Neural cell (in vitro differentiated cells): ENCODE results near the gene TRAPPC4. TPM values are rescaled to one million over a fixed set of nuclear protein-coding genes. Genes with fewer than 3 reads are reported as not detected.

Experiments
- H2AFZ ChIP-seq: fragments of 200-600, 300-800 bp; sonication (generic), shearing (Covaris generic); 2 replicates; pipeline ENCODE4 v1.6.0; 2014; ENCODE audit warnings: low read depth, mild to moderate bottlenecking, antibody characterized with exemption, low read length, moderate library complexity
- H3F3A ChIP-seq: fragments of 200-600 bp; shearing (Covaris generic); 2 replicates; pipeline ENCODE4 v1.6.1; 2016; ENCODE audit warnings: mild to moderate bottlenecking, moderate library complexity, mixed read lengths, antibody characterized with exemption, low read length; ENCODE audit not compliant: insufficient read depth, poor library complexity, severe bottlenecking
- H3K27ac ChIP-seq: fragments of 200-600, 300-800 bp; sonication (generic), shearing (Covaris generic); 2 replicates; pipeline ENCODE4 v1.5.1; 2014; ENCODE audit warnings: mild to moderate bottlenecking, low read length, moderate library complexity
- H3K27me3 ChIP-seq: fragments of 300-800, 200-600 bp; sonication (generic), shearing (Covaris generic); 2 replicates; pipeline ENCODE4 v1.6.0; 2014; ENCODE audit warnings: mild to moderate bottlenecking, low read depth, low read length, moderate library complexity; ENCODE audit not compliant: insufficient read depth
- H3K36me3 ChIP-seq: fragments of 300-800, 200-600 bp; sonication (generic), shearing (Covaris generic); 2 replicates; pipeline ENCODE4 v1.5.1; 2014; ENCODE audit warnings: mild to moderate bottlenecking, antibody characterized with exemption, low read length, moderate library complexity; ENCODE audit not compliant: insufficient read depth
- H3K4me2 ChIP-seq: fragments of 300-800, 200-600 bp; sonication (generic), shearing (Covaris generic); 2 replicates; pipeline ENCODE4 v1.6.0; 2014; ENCODE audit warnings: mild to moderate bottlenecking, low read length
- H3K4me3 ChIP-seq: fragments of 300-800, 200-600 bp; sonication (generic), shearing (Covaris generic); 2 replicates; pipeline ENCODE4 v1.5.1; 2014; ENCODE audit warnings: mild to moderate bottlenecking, low read length, moderate library complexity
- H3K79me2 ChIP-seq: fragments of 200-600 bp; shearing (Covaris generic); replicated peaks from 2 replicates; pipeline ENCODE4 v1.6.0; 2014; ENCODE audit warnings: mild to moderate bottlenecking, low read length, moderate library complexity; ENCODE audit not compliant: insufficient read depth
- H3K9ac ChIP-seq: fragments of 300-800, 200-600 bp; sonication (generic), shearing (Covaris generic); 2 replicates; pipeline ENCODE4 v1.6.1; 2016; ENCODE audit warnings: mild to moderate bottlenecking, low read length, mixed read lengths
- H3K9me2 ChIP-seq: fragments of 200-600 bp; shearing (Covaris generic); 2 replicates; pipeline ENCODE4 v1.6.1; 2016; ENCODE audit warnings: mild to moderate bottlenecking, low read length, mixed read lengths; ENCODE audit not compliant: insufficient read depth
- H3K9me3 ChIP-seq: fragments of 200-600, 300-800 bp; sonication (generic), shearing (Covaris generic); 2 replicates; pipeline ENCODE4 v1.6.1; 2016; ENCODE audit warnings: mild to moderate bottlenecking, mixed run types, low read length, moderate library complexity, mixed read lengths
- H4K20me1 ChIP-seq: fragments of 200-600 bp; shearing (Covaris generic); 2 replicates; pipeline ENCODE4 v1.6.1; 2016; ENCODE audit warnings: mild to moderate bottlenecking, mixed run types; ENCODE audit not compliant: insufficient read depth
- EP300 ChIP-seq: fragments of 450-650 bp; conservative IDR thresholded peaks from 2 replicates; pipeline ENCODE4 v1.6.1; 2014; ENCODE audit warnings: antibody characterized with exemption, mild to moderate bottlenecking, moderate library complexity; ENCODE audit not compliant: poor library complexity, severe bottlenecking
- EZH2 ChIP-seq: fragments of 200-600, 300-800 bp; shearing (Covaris generic), sonication (generic); IDR thresholded peaks from 2 replicates; pipeline ENCODE4 v1.6.1; 2014; ENCODE audit warnings: antibody characterized with exemption, low read length, borderline replicate concordance, mild to moderate bottlenecking; ENCODE audit not compliant: insufficient read depth, poor library complexity, severe bottlenecking
- MXI1 ChIP-seq: fragments of 450-650 bp; conservative IDR thresholded peaks from 2 replicates; pipeline ENCODE4 v1.6.1; 2014; ENCODE audit warnings: antibody characterized with exemption, mild to moderate bottlenecking; ENCODE audit not compliant: poor library complexity, severe bottlenecking
- POLR2AphosphoS5 ChIP-seq: IDR thresholded peaks from 2 replicates; pipeline ENCODE4 v1.6.1; 2012
- RAD21 ChIP-seq: fragments of 450-650 bp; conservative IDR thresholded peaks from 2 replicates; pipeline ENCODE4 v1.6.1; 2014; ENCODE audit warnings: antibody characterized with exemption, mild to moderate bottlenecking, moderate library complexity
- SMC3 ChIP-seq: fragments of 450-650 bp; conservative IDR thresholded peaks from 2 replicates; pipeline ENCODE4 v1.6.1; 2014; ENCODE audit warnings: antibody characterized with exemption, mild to moderate bottlenecking, moderate library complexity; ENCODE audit not compliant: poor library complexity
- TAF1 ChIP-seq: IDR thresholded peaks from 2 replicates; pipeline ENCODE4 v1.6.1; 2012; ENCODE audit warnings: low read depth
- polyA plus RNA-seq: library from polyadenylated mRNA; depleted of rRNA; stranded (reverse); fragments of >200 nt; gene quantifications from 2 replicates; pipeline ENCODE4 v1.2.3, GENCODE V29; 2014
- TF ChIP-seq, protein P1 (sequence below): IDR thresholded peaks from 2 replicates; pipeline ENCODE4 v1.6.1; 2012; ENCODE audit warnings: borderline replicate concordance
- TF ChIP-seq, protein P2 (sequence below): fragments of 450-650 bp; IDR thresholded peaks from 2 replicates; pipeline ENCODE4 v1.5.1; 2014; ENCODE audit warnings: antibody characterized with exemption, mild to moderate bottlenecking, moderate library complexity; ENCODE audit not compliant: poor library complexity, severe bottlenecking

TRAPPC4 gene
- polyA plus RNA-seq, 1 donor from 2014 or later: 276 TPM

DNA sequence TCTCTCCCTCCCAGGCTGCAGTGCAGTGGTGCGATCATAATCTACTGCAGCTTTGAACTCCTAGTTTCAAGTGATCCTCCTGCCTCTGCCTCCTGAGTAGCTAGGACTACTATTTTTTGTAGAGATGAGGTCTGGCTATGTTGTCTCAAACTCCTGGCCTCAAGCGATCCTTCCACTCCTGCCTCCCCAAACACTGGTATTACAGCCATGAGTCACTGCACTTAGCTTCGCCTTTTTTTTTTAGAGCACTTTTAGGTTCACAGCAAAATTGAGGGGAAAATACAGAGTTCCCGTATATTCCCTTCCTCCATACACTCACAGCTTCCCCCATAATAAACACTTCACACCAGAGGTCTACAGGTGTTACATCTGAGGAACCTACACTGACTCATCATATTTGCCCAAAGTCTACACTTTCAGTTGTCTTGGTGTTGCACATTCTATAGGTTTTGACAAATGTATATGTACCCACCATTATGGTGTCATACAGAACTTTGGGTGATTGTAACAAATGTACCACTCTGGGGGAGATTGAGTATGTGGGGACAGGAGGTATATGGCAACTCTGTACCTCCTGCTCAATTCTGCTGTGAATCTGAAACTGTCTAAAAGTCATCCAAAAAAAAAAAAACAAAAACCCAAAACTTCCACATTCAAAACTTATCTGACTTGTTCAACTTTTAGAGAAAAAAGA lies 23.4 kb downstream of the TRAPPC4 start:
- Histone ChIP-seq H3K9me3 (no peaks in the 10 kb centered on the region), H3F3A (no peaks in the 10 kb centered on the region)
- no peak for TF ChIP-seq SMC3
- no peak for TF ChIP-seq RAD21
- TF ChIP-seq, protein P1, sequence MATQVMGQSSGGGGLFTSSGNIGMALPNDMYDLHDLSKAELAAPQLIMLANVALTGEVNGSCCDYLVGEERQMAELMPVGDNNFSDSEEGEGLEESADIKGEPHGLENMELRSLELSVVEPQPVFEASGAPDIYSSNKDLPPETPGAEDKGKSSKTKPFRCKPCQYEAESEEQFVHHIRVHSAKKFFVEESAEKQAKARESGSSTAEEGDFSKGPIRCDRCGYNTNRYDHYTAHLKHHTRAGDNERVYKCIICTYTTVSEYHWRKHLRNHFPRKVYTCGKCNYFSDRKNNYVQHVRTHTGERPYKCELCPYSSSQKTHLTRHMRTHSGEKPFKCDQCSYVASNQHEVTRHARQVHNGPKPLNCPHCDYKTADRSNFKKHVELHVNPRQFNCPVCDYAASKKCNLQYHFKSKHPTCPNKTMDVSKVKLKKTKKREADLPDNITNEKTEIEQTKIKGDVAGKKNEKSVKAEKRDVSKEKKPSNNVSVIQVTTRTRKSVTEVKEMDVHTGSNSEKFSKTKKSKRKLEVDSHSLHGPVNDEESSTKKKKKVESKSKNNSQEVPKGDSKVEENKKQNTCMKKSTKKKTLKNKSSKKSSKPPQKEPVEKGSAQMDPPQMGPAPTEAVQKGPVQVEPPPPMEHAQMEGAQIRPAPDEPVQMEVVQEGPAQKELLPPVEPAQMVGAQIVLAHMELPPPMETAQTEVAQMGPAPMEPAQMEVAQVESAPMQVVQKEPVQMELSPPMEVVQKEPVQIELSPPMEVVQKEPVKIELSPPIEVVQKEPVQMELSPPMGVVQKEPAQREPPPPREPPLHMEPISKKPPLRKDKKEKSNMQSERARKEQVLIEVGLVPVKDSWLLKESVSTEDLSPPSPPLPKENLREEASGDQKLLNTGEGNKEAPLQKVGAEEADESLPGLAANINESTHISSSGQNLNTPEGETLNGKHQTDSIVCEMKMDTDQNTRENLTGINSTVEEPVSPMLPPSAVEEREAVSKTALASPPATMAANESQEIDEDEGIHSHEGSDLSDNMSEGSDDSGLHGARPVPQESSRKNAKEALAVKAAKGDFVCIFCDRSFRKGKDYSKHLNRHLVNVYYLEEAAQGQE: no peak
- TF ChIP-seq, protein P2, sequence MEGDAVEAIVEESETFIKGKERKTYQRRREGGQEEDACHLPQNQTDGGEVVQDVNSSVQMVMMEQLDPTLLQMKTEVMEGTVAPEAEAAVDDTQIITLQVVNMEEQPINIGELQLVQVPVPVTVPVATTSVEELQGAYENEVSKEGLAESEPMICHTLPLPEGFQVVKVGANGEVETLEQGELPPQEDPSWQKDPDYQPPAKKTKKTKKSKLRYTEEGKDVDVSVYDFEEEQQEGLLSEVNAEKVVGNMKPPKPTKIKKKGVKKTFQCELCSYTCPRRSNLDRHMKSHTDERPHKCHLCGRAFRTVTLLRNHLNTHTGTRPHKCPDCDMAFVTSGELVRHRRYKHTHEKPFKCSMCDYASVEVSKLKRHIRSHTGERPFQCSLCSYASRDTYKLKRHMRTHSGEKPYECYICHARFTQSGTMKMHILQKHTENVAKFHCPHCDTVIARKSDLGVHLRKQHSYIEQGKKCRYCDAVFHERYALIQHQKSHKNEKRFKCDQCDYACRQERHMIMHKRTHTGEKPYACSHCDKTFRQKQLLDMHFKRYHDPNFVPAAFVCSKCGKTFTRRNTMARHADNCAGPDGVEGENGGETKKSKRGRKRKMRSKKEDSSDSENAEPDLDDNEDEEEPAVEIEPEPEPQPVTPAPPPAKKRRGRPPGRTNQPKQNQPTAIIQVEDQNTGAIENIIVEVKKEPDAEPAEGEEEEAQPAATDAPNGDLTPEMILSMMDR: no peak
- no peak for TF ChIP-seq EZH2

DNA sequence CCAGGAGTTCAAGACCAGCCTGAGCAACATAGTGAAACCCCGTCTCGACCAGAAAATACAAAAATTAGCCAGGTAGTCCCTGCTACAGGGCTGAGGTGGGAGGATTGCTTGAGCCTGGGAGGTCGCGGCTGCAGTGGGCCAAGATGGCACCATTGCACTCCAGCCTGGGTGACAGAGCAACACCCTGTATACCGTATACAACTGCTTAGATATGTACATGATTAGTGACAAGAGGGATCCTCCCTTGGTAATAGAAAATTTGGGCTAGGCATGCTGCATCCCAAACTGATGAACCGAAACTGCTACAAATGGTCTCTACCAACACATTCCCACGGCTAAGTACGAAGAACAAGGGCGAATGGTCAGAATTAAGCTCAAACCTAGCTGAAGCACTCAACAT lies 24.4 kb downstream of the TRAPPC4 start:
- TF ChIP-seq MXI1 (no peak), EP300 (no peak), POLR2AphosphoS5 (no peak), SMC3 (no peak), RAD21 (no peak), EZH2 (no peak), TAF1 (no peak)
- TF ChIP-seq, protein P2: no peak
- H3K36me3 ChIP-seq: no peaks in the 10 kb centered on the region
- no peak overlapping the region for H2AFZ ChIP-seq
- H3F3A ChIP-seq: no peaks in the 10 kb centered on the region
- H3K79me2 ChIP-seq: no peaks in the 10 kb centered on the region
- H4K20me1 ChIP-seq: no peaks in the 10 kb centered on the region
- H3K4me2 ChIP-seq: no peak overlapping the region
- H3K4me3 ChIP-seq: no peak overlapping the region
- no peaks in the 10 kb centered on the region for H3K27me3 ChIP-seq
- H3K27ac ChIP-seq: no peak overlapping the region
- no peak overlapping the region for H3K9ac ChIP-seq
- no peaks in the 10 kb centered on the region for H3K9me2 ChIP-seq
- no peaks in the 10 kb centered on the region for H3K9me3 ChIP-seq

More for the DNA sequence above, 23.4 kb downstream of the TRAPPC4 start:
- no peaks in the 10 kb centered on the region for H3K27me3 ChIP-seq
- H3K9me2 ChIP-seq: no peaks in the 10 kb centered on the region
- H3K9ac ChIP-seq: no peak overlapping the region
- no peak overlapping the region for H2AFZ ChIP-seq
- no peaks in the 10 kb centered on the region for H4K20me1 ChIP-seq
- H3K36me3 ChIP-seq: no peaks in the 10 kb centered on the region
- H3K79me2 ChIP-seq: no peaks in the 10 kb centered on the region
- H3K4me2 ChIP-seq: no peak overlapping the region
- H3K4me3 ChIP-seq: no peak overlapping the region
- no peak overlapping the region for H3K27ac ChIP-seq
